Memory B cell (primary cell): ENCODE data around the gene TMEM191C.
"Not testable (repeated sequence)": the region's sequence is repeated elsewhere in the genome, so short reads cannot be mapped to it uniquely, and the experiment has no call there.

ENCODE experiments used
- ATAC-seq: fragments of 150-1000 bp; cut with Tn5 transposase; 2 replicates; pipeline ENCODE4 v1.10.0; 2021; ENCODE audit warnings: low read depth, mild to moderate bottlenecking, moderate library complexity
- DNase-seq, 2 donors: peaks; one replicate each; pipeline ENCODE4 v3.0.0; 2022; ENCODE audit warnings: low spot score in 2 of 2
- H3K27ac Mint-ChIP-seq: one replicate; pipeline ENCODE4 v1.8.0; 2022; ENCODE audit warnings: mild to moderate bottlenecking, moderate library complexity, mixed read lengths
- H3K27me3 Mint-ChIP-seq: one replicate; pipeline ENCODE4 v1.8.0; 2022; ENCODE audit warnings: mixed read lengths
- H3K36me3 Mint-ChIP-seq: one replicate; pipeline ENCODE4 v1.8.0; 2022; ENCODE audit warnings: mild to moderate bottlenecking, mixed read lengths
- H3K4me1 Mint-ChIP-seq: one replicate; pipeline ENCODE4 v1.8.0; 2022; ENCODE audit warnings: mixed read lengths
- H3K4me3 Mint-ChIP-seq: one replicate; pipeline ENCODE4 v1.8.0; 2022; ENCODE audit warnings: mild to moderate bottlenecking, moderate library complexity, mixed read lengths
- H3K9me3 Mint-ChIP-seq: one replicate; pipeline ENCODE4 v1.8.0; 2022; ENCODE audit warnings: mixed read lengths

The TMEM191C gene

GRCh38 chr22:21487723-21488122 is 20.5 kb downstream of the TMEM191C start:
- DNase-seq, H3K4me1 Mint-ChIP-seq, H3K27me3 Mint-ChIP-seq, H3K9me3 Mint-ChIP-seq, H3K36me3 Mint-ChIP-seq, ATAC-seq, H3K27ac Mint-ChIP-seq, H3K4me3 Mint-ChIP-seq: not testable (repeated sequence)

- not testable (repeated sequence) for DNase-seq, H3K27me3 Mint-ChIP-seq, H3K4me1 Mint-ChIP-seq, H3K36me3 Mint-ChIP-seq, ATAC-seq, H3K4me3 Mint-ChIP-seq, H3K27ac Mint-ChIP-seq, H3K9me3 Mint-ChIP-seq
Measured at GRCh38 chr22:21489149-21489680, 22.0 kb downstream of the TMEM191C start.

- not testable (repeated sequence) for H3K4me1 Mint-ChIP-seq, DNase-seq, H3K36me3 Mint-ChIP-seq, H3K9me3 Mint-ChIP-seq, H3K27ac Mint-ChIP-seq, H3K27me3 Mint-ChIP-seq, H3K4me3 Mint-ChIP-seq, ATAC-seq
Measured at GRCh38 chr22:21490556-21490955, 23.4 kb downstream of the TMEM191C start.

GRCh38 chr22:21492271-21492670 is 25.1 kb downstream of the TMEM191C start:
- H3K27ac Mint-ChIP-seq, ATAC-seq, H3K4me3 Mint-ChIP-seq, H3K9me3 Mint-ChIP-seq, H3K27me3 Mint-ChIP-seq, DNase-seq, H3K4me1 Mint-ChIP-seq, H3K36me3 Mint-ChIP-seq: not testable (repeated sequence)

- not testable (repeated sequence) for H3K4me3 Mint-ChIP-seq, H3K9me3 Mint-ChIP-seq, H3K27me3 Mint-ChIP-seq, H3K27ac Mint-ChIP-seq, DNase-seq, H3K4me1 Mint-ChIP-seq, ATAC-seq, H3K36me3 Mint-ChIP-seq
Measured at GRCh38 chr22:21493789-21494782, 26.9 kb downstream of the TMEM191C start.

GRCh38 chr22:21497984-21498383 is 30.8 kb downstream of the TMEM191C start:
- not testable (repeated sequence) for H3K4me1 Mint-ChIP-seq, ATAC-seq, H3K9me3 Mint-ChIP-seq, H3K4me3 Mint-ChIP-seq, H3K27me3 Mint-ChIP-seq, H3K27ac Mint-ChIP-seq, DNase-seq, H3K36me3 Mint-ChIP-seq

- not testable (repeated sequence) for H3K27ac Mint-ChIP-seq, H3K4me1 Mint-ChIP-seq, H3K9me3 Mint-ChIP-seq, H3K4me3 Mint-ChIP-seq, H3K27me3 Mint-ChIP-seq, H3K36me3 Mint-ChIP-seq, ATAC-seq, DNase-seq
Measured at GRCh38 chr22:21498489-21498888, 31.3 kb downstream of the TMEM191C start.

GRCh38 chr22:21499623-21500506 is 32.7 kb downstream of the TMEM191C start:
- not testable (repeated sequence) for H3K4me1 Mint-ChIP-seq, H3K27ac Mint-ChIP-seq, H3K27me3 Mint-ChIP-seq, ATAC-seq, DNase-seq, H3K36me3 Mint-ChIP-seq, H3K9me3 Mint-ChIP-seq, H3K4me3 Mint-ChIP-seq

GRCh38 chr22:21510397-21510796 is 43.2 kb downstream of the TMEM191C start:
- not testable (repeated sequence) for H3K36me3 Mint-ChIP-seq

GRCh38 chr22:21512022-21512421 is 44.8 kb downstream of the TMEM191C start:
- H3K9me3 Mint-ChIP-seq, H3K27me3 Mint-ChIP-seq, H3K4me1 Mint-ChIP-seq, H3K27ac Mint-ChIP-seq, H3K36me3 Mint-ChIP-seq, H3K4me3 Mint-ChIP-seq, ATAC-seq: not testable (repeated sequence)
- DNase-seq, result peak in 1 of 2 donors; percentile 0

More at GRCh38 chr22:21510397-21510796, 43.2 kb downstream of the TMEM191C start:
- not testable (repeated sequence) for ATAC-seq, H3K4me1 Mint-ChIP-seq, DNase-seq, H3K27ac Mint-ChIP-seq, H3K27me3 Mint-ChIP-seq, H3K9me3 Mint-ChIP-seq, H3K4me3 Mint-ChIP-seq

- not testable (repeated sequence) for H3K9me3 Mint-ChIP-seq, DNase-seq, H3K4me3 Mint-ChIP-seq, H3K27ac Mint-ChIP-seq, H3K27me3 Mint-ChIP-seq, H3K36me3 Mint-ChIP-seq, H3K4me1 Mint-ChIP-seq
- peak; percentile 78 for ATAC-seq
Measured at GRCh38 chr22:21514117-21514516, 46.9 kb downstream of the TMEM191C start.

- not testable (repeated sequence) for H3K36me3 Mint-ChIP-seq, H3K27me3 Mint-ChIP-seq, DNase-seq, H3K4me3 Mint-ChIP-seq, ATAC-seq, H3K4me1 Mint-ChIP-seq, H3K9me3 Mint-ChIP-seq, H3K27ac Mint-ChIP-seq
Measured at GRCh38 chr22:21515234-21515633, 48.0 kb downstream of the TMEM191C start.

GRCh38 chr22:21516522-21516921 is 49.3 kb downstream of the TMEM191C start:
- ATAC-seq, H3K9me3 Mint-ChIP-seq, H3K4me3 Mint-ChIP-seq, H3K27me3 Mint-ChIP-seq, H3K27ac Mint-ChIP-seq, DNase-seq, H3K36me3 Mint-ChIP-seq, H3K4me1 Mint-ChIP-seq: not testable (repeated sequence)
